ENCODE measurements around the gene KDM6A.

The KDM6A gene

GRCh38 chrX:45157647-45158046 lies 284.7 kb downstream of the KDM6A start:
- in situ Hi-C loops (cut with MboI; ENCODE audit: low pct_unique_long_range_greater_than_20kb, low sequenced_read_pairs, unreplicated experiment) = no loop called here
- no peak for DNase-seq (ENCODE audit: low spot score)
- no peak for TF ChIP-seq CTCF (IDR thresholded peaks at IDR 0.05; ENCODE audit: extremely low read depth, insufficient read depth, missing control alignments)
